GM10248 (cell line): ENCODE measurements around the gene ZNF678.

Experiments
- CTCF ChIA-PET: fragments of 300-600 bp; sonication (Branson Sonifier 250); formaldehyde crosslinking; extraction: SDS; loops from one replicate; lab custom pipeline; 2021; ENCODE audit warnings: antibody characterized with exemption; lab: Yijun Ruan, JAX
- POLR2A ChIA-PET: fragments of 350-650 bp; sonication (Branson Sonifier 250); formaldehyde crosslinking; extraction: SDS; loops from one replicate; lab custom pipeline; 2020; ENCODE audit warnings: antibody characterized with exemption; lab: Yijun Ruan, JAX
- DNase-seq: peaks from one replicate; pipeline ENCODE4 v3.0.0; 2012; ENCODE audit errors: extremely low spot score
- CTCF ChIP-seq: IDR thresholded peaks from 2 replicates; pipeline ENCODE4 v1.5.1; 2012; ENCODE audit warnings: mild to moderate bottlenecking, low read depth; ENCODE audit errors: extremely low read depth, missing control alignments, control extremely low read depth

ZNF678 gene

GRCh38 chr1:227563324-227564201, at the start of gene ZNF678:
TSS of gene ZNF678 (plus strand) at chr1:227563556. CDS start at chr1:227650992, 87,436 bp downstream.
- ChIA-PET CTCF (interaction anchor here (1.1 to 2.4 kb wide), 4 partner anchors 13 to 23 kb away, joined by 3 to 9 read pairs (median 6); no protein-coding TSS in a partner anchor), POLR2A (no interaction called here)
- no peak for TF ChIP-seq CTCF
- DNase-seq, result peak; percentile 96

- no peak for DNase-seq
- no peak for TF ChIP-seq CTCF
- CTCF ChIA-PET, result no interaction called here
- POLR2A ChIA-PET, result no interaction called here
These were observed 44.5 kb upstream of the ZNF678 start for GRCh38 chr1:227518876-227519275.

- TF ChIP-seq CTCF, result no peak
- no peak for DNase-seq
- ChIA-PET CTCF (interaction anchor here (1.4 to 1.6 kb wide), 2 partner anchors 21 to 62 kb away, joined by 4 to 5 read pairs; no protein-coding TSS in a partner anchor), POLR2A (no interaction called here)
These were observed 41.6 kb upstream of the ZNF678 start for GRCh38 chr1:227521782-227522181.

GRCh38 chr1:227526524-227526923, 36.8 kb upstream of the ZNF678 start:
- no peak for DNase-seq
- POLR2A ChIA-PET, result no interaction called here
- TF ChIP-seq CTCF, result no peak
- CTCF ChIA-PET, result interaction anchor here (1.4 kb wide), 1 partner anchor 15 kb away, joined by 4 read pairs; no protein-coding TSS in a partner anchor

GRCh38 chr1:227532019-227532619, 31.2 kb upstream of the ZNF678 start:
- CTCF ChIA-PET, result interaction anchor here (2.2 to 3.1 kb wide), 2 partner anchors 10 to 51 kb away, joined by 6 to 20 read pairs; no protein-coding TSS in a partner anchor
- no peak for DNase-seq
- POLR2A ChIA-PET, result no interaction called here
- TF ChIP-seq CTCF, result no peak
